WTC11 (cell line): ENCODE measurements around the gene NOP9. TPM values are rescaled to one million over a fixed set of nuclear protein-coding genes. Genes with fewer than 3 reads are reported as not detected.

ENCODE experiments used
- ATAC-seq: fragments of 200-7000 bp; cut with Tn5 transposase; 2 replicates; pipeline ENCODE4 v1.10.0; 2021; ENCODE audit warnings: mild to moderate bottlenecking, moderate library complexity
- CTCF ChIA-PET: fragments of 300-600 bp; sonication (Branson Sonifier 250); formaldehyde crosslinking; loops from one replicate; lab custom pipeline; 2021; ENCODE audit warnings: antibody characterized with exemption; lab: Charles Lee
- POLR2A ChIA-PET: fragments of 350-600 bp; sonication (Branson Sonifier 250); formaldehyde crosslinking; loops from one replicate; lab custom pipeline; 2021; ENCODE audit warnings: antibody characterized with exemption; lab: Charles Lee
- DNase-seq: peaks from one replicate; pipeline ENCODE4 v3.0.0; 2021; ENCODE audit warnings: low spot score
- H3K27ac Mint-ChIP-seq: 2 replicates; pipeline ENCODE4 v1.8.0; 2021; ENCODE audit warnings: mixed read lengths
- H3K27me3 Mint-ChIP-seq: 2 replicates; pipeline ENCODE4 v1.8.0; 2021; ENCODE audit warnings: low read depth, mild to moderate bottlenecking, moderate library complexity, mixed read lengths
- H3K36me3 Mint-ChIP-seq: 2 replicates; pipeline ENCODE4 v1.8.0; 2021; ENCODE audit warnings: mixed read lengths
- H3K4me1 Mint-ChIP-seq: 2 replicates; pipeline ENCODE4 v1.8.0; 2022; ENCODE audit warnings: mixed read lengths
- H3K4me3 Mint-ChIP-seq: 2 replicates; pipeline ENCODE4 v1.8.0; 2021; ENCODE audit warnings: mild to moderate bottlenecking, moderate library complexity, mixed read lengths
- H3K9me3 Mint-ChIP-seq: 2 replicates; pipeline ENCODE4 v1.8.0; 2021; ENCODE audit warnings: mixed read lengths
- ATF1 ChIP-seq: sonication (generic); formaldehyde crosslinking; IDR thresholded peaks from 2 replicates; pipeline ENCODE4 v1.8.1; 2023; ENCODE audit warnings: mild to moderate bottlenecking, moderate library complexity, missing genetic modification reagents
- CREB1 ChIP-seq: sonication (generic); formaldehyde crosslinking; IDR thresholded peaks from 2 replicates; pipeline ENCODE4 v1.8.0; 2023; ENCODE audit warnings: mild to moderate bottlenecking, missing genetic modification reagents
- ELF4 ChIP-seq: sonication (generic); formaldehyde crosslinking; IDR thresholded peaks from 2 replicates; pipeline ENCODE4 v1.8.1; 2022; ENCODE audit warnings: low read depth, mild to moderate bottlenecking, moderate library complexity, missing genetic modification reagents
- IRF2 ChIP-seq: sonication (generic); formaldehyde crosslinking; IDR thresholded peaks from 2 replicates; pipeline ENCODE4 v1.8.0; 2022; ENCODE audit warnings: low read depth, missing genetic modification reagents, borderline replicate concordance
- MXD4 ChIP-seq: fragments of 250-450 bp; sonication (Bioruptor Pico); IDR thresholded peaks from 2 replicates; pipeline ENCODE4 v1.8.0; 2021; ENCODE audit warnings: mild to moderate bottlenecking, moderate library complexity, borderline replicate concordance
- MYBL2 ChIP-seq: sonication (generic); formaldehyde crosslinking; IDR thresholded peaks from 2 replicates; pipeline ENCODE4 v1.8.1; 2023; ENCODE audit warnings: mild to moderate bottlenecking, moderate library complexity, missing genetic modification reagents
- NFYB ChIP-seq: sonication (generic); formaldehyde crosslinking; conservative IDR thresholded peaks from 2 replicates; pipeline ENCODE4 v1.8.0; 2022; ENCODE audit warnings: low read depth, missing genetic modification reagents
- OVOL2 ChIP-seq: fragments of 250-450 bp; sonication (Bioruptor Pico); IDR thresholded peaks from 2 replicates; pipeline ENCODE4 v1.9.0; 2021; ENCODE audit warnings: mild to moderate bottlenecking, borderline replicate concordance
- PRRX2 ChIP-seq: fragments of 250-450 bp; sonication (Bioruptor Pico); IDR thresholded peaks from 2 replicates; pipeline ENCODE4 v1.8.0; 2021; ENCODE audit warnings: mild to moderate bottlenecking
- RELA ChIP-seq: sonication (generic); formaldehyde crosslinking; IDR thresholded peaks from 2 replicates; pipeline ENCODE4 v1.8.1; 2022; ENCODE audit warnings: missing genetic modification reagents, mild to moderate bottlenecking, borderline replicate concordance
- SOX15 ChIP-seq: fragments of 250-450 bp; sonication (Bioruptor Pico); IDR thresholded peaks from 2 replicates; pipeline ENCODE4 v1.9.0; 2021; ENCODE audit warnings: mild to moderate bottlenecking
- SP1 ChIP-seq: sonication (generic); formaldehyde crosslinking; conservative IDR thresholded peaks from 2 replicates; pipeline ENCODE4 v1.8.1; 2022; ENCODE audit warnings: missing genetic modification reagents
- ZNF232 ChIP-seq: sonication (generic); formaldehyde crosslinking; IDR thresholded peaks from 2 replicates; pipeline ENCODE4 v1.8.0; 2022; ENCODE audit warnings: mild to moderate bottlenecking, missing genetic modification reagents
- ZNF423 ChIP-seq: fragments of 250-450 bp; sonication (Bioruptor Pico); IDR thresholded peaks from 2 replicates; pipeline ENCODE4 v2.1.2; 2022; ENCODE audit warnings: mild to moderate bottlenecking, moderate library complexity
- total RNA-seq: library from RNA; stranded (reverse); gene quantifications from 3 replicates; pipeline ENCODE4 v1.2.3, GENCODE V29; 2021
- TF ChIP-seq, protein P1 (sequence below): sonication (generic); formaldehyde crosslinking; IDR thresholded peaks from 2 replicates; pipeline ENCODE4 v1.8.0; 2022; ENCODE audit warnings: missing genetic modification reagents
- TF ChIP-seq, protein P2 (sequence below): sonication (generic); formaldehyde crosslinking; IDR thresholded peaks from 2 replicates; pipeline ENCODE4 v1.8.1; 2023; ENCODE audit warnings: mild to moderate bottlenecking, missing genetic modification reagents
- TF ChIP-seq, protein P3 (sequence below): sonication (generic); formaldehyde crosslinking; IDR thresholded peaks from 2 replicates; pipeline ENCODE4 v1.8.0; 2022; ENCODE audit warnings: mild to moderate bottlenecking, missing genetic modification reagents
- TF ChIP-seq, protein P4 (sequence below): sonication (generic); formaldehyde crosslinking; IDR thresholded peaks from 2 replicates; pipeline ENCODE4 v1.8.0; 2022; ENCODE audit warnings: mild to moderate bottlenecking, missing genetic modification reagents
- TF ChIP-seq, protein P5 (sequence below): sonication (generic); formaldehyde crosslinking; IDR thresholded peaks from 2 replicates; pipeline ENCODE4 v1.8.0; 2023; ENCODE audit warnings: mild to moderate bottlenecking, missing genetic modification reagents
- TF ChIP-seq, protein P6 (sequence below): sonication (generic); formaldehyde crosslinking; IDR thresholded peaks from 2 replicates; pipeline ENCODE4 v1.8.1; 2022; ENCODE audit warnings: low read depth, missing genetic modification reagents, borderline replicate concordance

NOP9 gene
- total RNA-seq, 1 experiment from 2014 or later, result 44.4 TPM

DNA sequence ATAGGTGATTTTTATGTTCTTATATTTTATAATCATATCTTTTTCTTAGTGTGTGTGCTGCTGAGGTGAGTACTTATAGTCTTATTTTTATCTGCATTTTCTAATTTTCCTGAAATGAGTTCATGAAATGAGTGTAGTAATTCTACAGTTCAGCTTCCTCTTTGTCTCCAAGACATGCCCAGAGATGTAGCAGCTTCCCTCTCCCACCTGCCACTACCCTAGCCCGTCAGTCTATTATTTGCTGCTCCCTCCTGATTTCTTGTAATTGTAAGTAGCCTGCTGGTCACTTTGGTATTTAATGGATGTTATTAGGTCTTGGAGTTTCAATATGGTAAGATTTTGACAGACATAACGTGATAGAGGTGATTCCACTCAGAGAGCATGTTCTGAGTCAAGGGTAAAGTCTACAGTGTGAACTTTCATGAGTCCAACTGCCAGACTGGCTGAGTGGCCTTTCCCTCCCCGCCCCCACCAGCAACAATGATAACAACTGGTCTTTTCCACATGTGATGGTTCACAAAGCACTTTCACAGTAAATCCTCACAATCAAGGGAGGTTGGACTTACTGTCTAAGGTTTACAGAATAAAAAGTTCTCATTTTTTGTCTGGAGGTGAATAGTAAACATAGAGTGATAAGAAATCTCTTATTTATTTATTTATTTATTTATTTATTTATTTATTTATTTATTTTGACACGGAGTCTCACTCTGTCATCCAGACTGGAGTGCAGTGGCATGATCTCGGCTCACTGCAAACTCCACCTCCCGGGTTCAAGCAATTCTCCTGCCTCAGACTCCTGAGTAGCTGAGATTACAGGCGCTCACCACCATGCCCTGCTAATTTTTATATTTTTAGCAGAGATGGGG, 44.4 kb downstream of the NOP9 start (continued):
- TF ChIP-seq, protein P1, sequence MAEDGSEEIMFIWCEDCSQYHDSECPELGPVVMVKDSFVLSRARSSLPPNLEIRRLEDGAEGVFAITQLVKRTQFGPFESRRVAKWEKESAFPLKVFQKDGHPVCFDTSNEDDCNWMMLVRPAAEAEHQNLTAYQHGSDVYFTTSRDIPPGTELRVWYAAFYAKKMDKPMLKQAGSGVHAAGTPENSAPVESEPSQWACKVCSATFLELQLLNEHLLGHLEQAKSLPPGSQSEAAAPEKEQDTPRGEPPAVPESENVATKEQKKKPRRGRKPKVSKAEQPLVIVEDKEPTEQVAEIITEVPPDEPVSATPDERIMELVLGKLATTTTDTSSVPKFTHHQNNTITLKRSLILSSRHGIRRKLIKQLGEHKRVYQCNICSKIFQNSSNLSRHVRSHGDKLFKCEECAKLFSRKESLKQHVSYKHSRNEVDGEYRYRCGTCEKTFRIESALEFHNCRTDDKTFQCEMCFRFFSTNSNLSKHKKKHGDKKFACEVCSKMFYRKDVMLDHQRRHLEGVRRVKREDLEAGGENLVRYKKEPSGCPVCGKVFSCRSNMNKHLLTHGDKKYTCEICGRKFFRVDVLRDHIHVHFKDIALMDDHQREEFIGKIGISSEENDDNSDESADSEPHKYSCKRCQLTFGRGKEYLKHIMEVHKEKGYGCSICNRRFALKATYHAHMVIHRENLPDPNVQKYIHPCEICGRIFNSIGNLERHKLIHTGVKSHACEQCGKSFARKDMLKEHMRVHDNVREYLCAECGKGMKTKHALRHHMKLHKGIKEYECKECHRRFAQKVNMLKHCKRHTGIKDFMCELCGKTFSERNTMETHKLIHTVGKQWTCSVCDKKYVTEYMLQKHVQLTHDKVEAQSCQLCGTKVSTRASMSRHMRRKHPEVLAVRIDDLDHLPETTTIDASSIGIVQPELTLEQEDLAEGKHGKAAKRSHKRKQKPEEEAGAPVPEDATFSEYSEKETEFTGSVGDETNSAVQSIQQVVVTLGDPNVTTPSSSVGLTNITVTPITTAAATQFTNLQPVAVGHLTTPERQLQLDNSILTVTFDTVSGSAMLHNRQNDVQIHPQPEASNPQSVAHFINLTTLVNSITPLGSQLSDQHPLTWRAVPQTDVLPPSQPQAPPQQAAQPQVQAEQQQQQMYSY (CRISPR knock-in tag), result no peak
- no peak for TF ChIP-seq ZNF232 (CRISPR knock-in tag)
- no peak for TF ChIP-seq MXD4 (CRISPR knock-in tag)
- no peak for TF ChIP-seq ZNF423 (CRISPR knock-in tag)
- TF ChIP-seq, all 79 proteins: peak for 0

DNA sequence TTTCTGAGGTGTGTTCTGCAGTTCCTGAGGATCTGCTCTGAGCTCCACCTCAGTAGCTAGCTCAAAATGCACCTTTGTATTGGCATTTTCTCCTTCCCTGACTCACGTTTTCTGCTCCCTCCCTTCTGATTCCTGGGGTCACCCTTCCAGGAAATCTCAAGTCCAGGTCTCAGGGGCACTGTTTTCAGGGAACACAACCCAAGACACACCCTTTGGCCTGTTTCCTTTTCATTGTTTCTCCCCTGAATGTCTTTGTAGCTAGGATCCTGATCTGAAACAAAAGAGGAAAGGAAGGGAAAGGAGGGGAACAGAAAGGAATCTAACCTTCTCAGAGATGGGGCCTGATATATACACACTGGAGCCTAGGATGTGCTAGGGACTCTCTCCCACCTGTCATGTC, 47.5 kb downstream of the NOP9 start:
- Mint-ChIP-seq H3K4me3 (no peak overlapping the region), H3K4me1 (no peaks in the 10 kb centered on the region), H3K27ac (no peak overlapping the region), H3K36me3 (no peaks in the 10 kb centered on the region), H3K27me3 (peaks cover 88% of the 10 kb centered on the region), H3K9me3 (no peaks in the 10 kb centered on the region)
- CTCF ChIA-PET, result interaction anchor here (0.9 to 4.0 kb wide), 5 partner anchors 14 to 90 kb away, joined by 3 to 43 read pairs (median 8); partner anchors contain the start of gene ADCY4
- ATAC-seq, result no peak
- POLR2A ChIA-PET, result no interaction called here
- TF ChIP-seq ELF4 (CRISPR knock-in tag) (no peak), SOX15 (CRISPR knock-in tag) (no peak), NFYB (no peak)
- DNase-seq, result no peak

DNA sequence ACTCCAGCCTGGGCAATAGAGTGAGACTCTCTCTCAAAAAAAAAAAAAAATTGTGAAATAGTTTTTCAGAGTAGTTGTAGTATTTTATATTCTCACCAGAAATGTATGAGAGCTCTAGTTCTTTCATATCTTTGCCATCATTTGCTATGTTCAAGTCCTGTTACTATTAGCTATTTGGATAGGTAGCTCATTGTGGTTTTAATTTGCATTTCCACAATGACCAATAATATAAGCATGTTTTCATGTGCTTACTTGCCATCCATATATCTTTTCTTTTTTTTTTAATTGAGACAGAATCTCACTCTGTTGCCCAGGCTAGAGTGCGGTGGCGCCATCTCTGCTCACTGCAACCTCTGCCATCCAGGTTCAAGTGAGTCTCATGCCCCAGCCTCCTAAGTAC, 48.5 kb downstream of the NOP9 start:
- Mint-ChIP-seq H3K27me3 (peaks cover 89% of the 10 kb centered on the region), H3K4me3 (no peak overlapping the region), H3K4me1 (no peaks in the 10 kb centered on the region), H3K36me3 (no peaks in the 10 kb centered on the region), H3K9me3 (no peaks in the 10 kb centered on the region), H3K27ac (no peak overlapping the region)
- POLR2A ChIA-PET, result interaction anchor here (0.5 kb wide), 1 partner anchor 36 kb away, joined by 3 read pairs; no protein-coding TSS in a partner anchor
- CTCF ChIA-PET, result interaction anchor here (0.9 to 4.0 kb wide), 4 partner anchors 12 to 20 kb away, joined by 3 to 43 read pairs (median 4); partner anchors contain the start of gene ADCY4
- no peak for ATAC-seq
- no peak for DNase-seq
- TF ChIP-seq, protein P2, sequence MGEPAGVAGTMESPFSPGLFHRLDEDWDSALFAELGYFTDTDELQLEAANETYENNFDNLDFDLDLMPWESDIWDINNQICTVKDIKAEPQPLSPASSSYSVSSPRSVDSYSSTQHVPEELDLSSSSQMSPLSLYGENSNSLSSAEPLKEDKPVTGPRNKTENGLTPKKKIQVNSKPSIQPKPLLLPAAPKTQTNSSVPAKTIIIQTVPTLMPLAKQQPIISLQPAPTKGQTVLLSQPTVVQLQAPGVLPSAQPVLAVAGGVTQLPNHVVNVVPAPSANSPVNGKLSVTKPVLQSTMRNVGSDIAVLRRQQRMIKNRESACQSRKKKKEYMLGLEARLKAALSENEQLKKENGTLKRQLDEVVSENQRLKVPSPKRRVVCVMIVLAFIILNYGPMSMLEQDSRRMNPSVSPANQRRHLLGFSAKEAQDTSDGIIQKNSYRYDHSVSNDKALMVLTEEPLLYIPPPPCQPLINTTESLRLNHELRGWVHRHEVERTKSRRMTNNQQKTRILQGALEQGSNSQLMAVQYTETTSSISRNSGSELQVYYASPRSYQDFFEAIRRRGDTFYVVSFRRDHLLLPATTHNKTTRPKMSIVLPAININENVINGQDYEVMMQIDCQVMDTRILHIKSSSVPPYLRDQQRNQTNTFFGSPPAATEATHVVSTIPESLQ (CRISPR knock-in tag), result no peak
- TF ChIP-seq SP1 (CRISPR knock-in tag) (no peak), CREB1 (CRISPR knock-in tag) (no peak), ELF4 (CRISPR knock-in tag) (no peak), OVOL2 (CRISPR knock-in tag) (no peak), PRRX2 (CRISPR knock-in tag) (no peak), IRF2 (CRISPR knock-in tag) (no peak), RELA (no peak), MYBL2 (CRISPR knock-in tag) (no peak), ATF1 (no peak)
- TF ChIP-seq, protein P3, sequence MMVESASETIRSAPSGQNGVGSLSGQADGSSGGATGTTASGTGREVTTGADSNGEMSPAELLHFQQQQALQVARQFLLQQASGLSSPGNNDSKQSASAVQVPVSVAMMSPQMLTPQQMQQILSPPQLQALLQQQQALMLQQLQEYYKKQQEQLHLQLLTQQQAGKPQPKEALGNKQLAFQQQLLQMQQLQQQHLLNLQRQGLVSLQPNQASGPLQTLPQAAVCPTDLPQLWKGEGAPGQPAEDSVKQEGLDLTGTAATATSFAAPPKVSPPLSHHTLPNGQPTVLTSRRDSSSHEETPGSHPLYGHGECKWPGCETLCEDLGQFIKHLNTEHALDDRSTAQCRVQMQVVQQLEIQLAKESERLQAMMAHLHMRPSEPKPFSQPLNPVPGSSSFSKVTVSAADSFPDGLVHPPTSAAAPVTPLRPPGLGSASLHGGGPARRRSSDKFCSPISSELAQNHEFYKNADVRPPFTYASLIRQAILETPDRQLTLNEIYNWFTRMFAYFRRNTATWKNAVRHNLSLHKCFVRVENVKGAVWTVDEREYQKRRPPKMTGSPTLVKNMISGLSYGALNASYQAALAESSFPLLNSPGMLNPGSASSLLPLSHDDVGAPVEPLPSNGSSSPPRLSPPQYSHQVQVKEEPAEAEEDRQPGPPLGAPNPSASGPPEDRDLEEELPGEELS (CRISPR knock-in tag), result no peak
- TF ChIP-seq, protein P4, sequence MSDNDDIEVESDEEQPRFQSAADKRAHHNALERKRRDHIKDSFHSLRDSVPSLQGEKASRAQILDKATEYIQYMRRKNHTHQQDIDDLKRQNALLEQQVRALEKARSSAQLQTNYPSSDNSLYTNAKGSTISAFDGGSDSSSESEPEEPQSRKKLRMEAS (CRISPR knock-in tag), result no peak
- TF ChIP-seq, protein P5, sequence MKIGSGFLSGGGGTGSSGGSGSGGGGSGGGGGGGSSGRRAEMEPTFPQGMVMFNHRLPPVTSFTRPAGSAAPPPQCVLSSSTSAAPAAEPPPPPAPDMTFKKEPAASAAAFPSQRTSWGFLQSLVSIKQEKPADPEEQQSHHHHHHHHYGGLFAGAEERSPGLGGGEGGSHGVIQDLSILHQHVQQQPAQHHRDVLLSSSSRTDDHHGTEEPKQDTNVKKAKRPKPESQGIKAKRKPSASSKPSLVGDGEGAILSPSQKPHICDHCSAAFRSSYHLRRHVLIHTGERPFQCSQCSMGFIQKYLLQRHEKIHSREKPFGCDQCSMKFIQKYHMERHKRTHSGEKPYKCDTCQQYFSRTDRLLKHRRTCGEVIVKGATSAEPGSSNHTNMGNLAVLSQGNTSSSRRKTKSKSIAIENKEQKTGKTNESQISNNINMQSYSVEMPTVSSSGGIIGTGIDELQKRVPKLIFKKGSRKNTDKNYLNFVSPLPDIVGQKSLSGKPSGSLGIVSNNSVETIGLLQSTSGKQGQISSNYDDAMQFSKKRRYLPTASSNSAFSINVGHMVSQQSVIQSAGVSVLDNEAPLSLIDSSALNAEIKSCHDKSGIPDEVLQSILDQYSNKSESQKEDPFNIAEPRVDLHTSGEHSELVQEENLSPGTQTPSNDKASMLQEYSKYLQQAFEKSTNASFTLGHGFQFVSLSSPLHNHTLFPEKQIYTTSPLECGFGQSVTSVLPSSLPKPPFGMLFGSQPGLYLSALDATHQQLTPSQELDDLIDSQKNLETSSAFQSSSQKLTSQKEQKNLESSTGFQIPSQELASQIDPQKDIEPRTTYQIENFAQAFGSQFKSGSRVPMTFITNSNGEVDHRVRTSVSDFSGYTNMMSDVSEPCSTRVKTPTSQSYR (CRISPR knock-in tag), result no peak
- TF ChIP-seq, protein P6, sequence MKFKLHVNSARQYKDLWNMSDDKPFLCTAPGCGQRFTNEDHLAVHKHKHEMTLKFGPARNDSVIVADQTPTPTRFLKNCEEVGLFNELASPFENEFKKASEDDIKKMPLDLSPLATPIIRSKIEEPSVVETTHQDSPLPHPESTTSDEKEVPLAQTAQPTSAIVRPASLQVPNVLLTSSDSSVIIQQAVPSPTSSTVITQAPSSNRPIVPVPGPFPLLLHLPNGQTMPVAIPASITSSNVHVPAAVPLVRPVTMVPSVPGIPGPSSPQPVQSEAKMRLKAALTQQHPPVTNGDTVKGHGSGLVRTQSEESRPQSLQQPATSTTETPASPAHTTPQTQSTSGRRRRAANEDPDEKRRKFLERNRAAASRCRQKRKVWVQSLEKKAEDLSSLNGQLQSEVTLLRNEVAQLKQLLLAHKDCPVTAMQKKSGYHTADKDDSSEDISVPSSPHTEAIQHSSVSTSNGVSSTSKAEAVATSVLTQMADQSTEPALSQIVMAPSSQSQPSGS (CRISPR knock-in tag), result no peak
